ENCODE measurements around the gene DDX31. TPM values are rescaled to one million over a fixed set of nuclear protein-coding genes. Genes with fewer than 3 reads are reported as not detected.

The DDX31 gene
- total RNA-seq, 1 donor: 11.6 TPM

- H3K9me3 ChIP-seq (ENCODE audit: low read depth, low read length): no peaks in the 10 kb centered on the region
- no peak overlapping the region for H3K27ac ChIP-seq (ENCODE audit: low read depth, low read length)
- DNase-seq (ENCODE audit: insufficient read length, low spot score, missing footprints): no peak
- H4K20me1 ChIP-seq (ENCODE audit: insufficient read depth, low read length): peaks cover 3% of the 10 kb centered on the region
- peaks cover 4% of the 10 kb centered on the region for H3K79me2 ChIP-seq (ENCODE audit: insufficient read depth, low read length)
- H3K36me3 ChIP-seq (ENCODE audit: insufficient read depth, low read length): peaks cover 47% of the 10 kb centered on the region
- H3K4me3 ChIP-seq (ENCODE audit: insufficient read depth, low read length): no peak overlapping the region
- H3K4me1 ChIP-seq (ENCODE audit: insufficient read depth, low read length): no peaks in the 10 kb centered on the region
- no peak for TF ChIP-seq CTCF (IDR thresholded peaks at IDR 0.05; ENCODE audit: extremely low read depth, low read depth, low read length)
- no peak overlapping the region for H2AFZ ChIP-seq (ENCODE audit: low read length)
- H3K27me3 ChIP-seq (ENCODE audit: insufficient read depth, low read length): no peaks in the 10 kb centered on the region
- H3K4me2 ChIP-seq (ENCODE audit: insufficient read depth, low read length): no peak overlapping the region
These were observed 20.9 kb upstream of the DDX31 start for GRCh38 chr9:132690696-132691095.

GRCh38 chr9:132683873-132684272 is 14.1 kb upstream of the DDX31 start:
- TF ChIP-seq CTCF (IDR thresholded peaks at IDR 0.05; ENCODE audit: extremely low read depth, low read depth, low read length): no peak
- peak; percentile 1 for DNase-seq (ENCODE audit: insufficient read length, low spot score, missing footprints)
- Histone ChIP-seq H3K4me3 (ENCODE audit: insufficient read depth, low read length) (no peak overlapping the region), H3K27me3 (ENCODE audit: insufficient read depth, low read length) (no peaks in the 10 kb centered on the region), H3K27ac (ENCODE audit: low read depth, low read length) (no peak overlapping the region), H3K4me1 (ENCODE audit: insufficient read depth, low read length) (no peaks in the 10 kb centered on the region), H3K4me2 (ENCODE audit: insufficient read depth, low read length) (no peak overlapping the region), H4K20me1 (ENCODE audit: insufficient read depth, low read length) (peaks cover 25% of the 10 kb centered on the region), H2AFZ (ENCODE audit: low read length) (no peak overlapping the region), H3K36me3 (ENCODE audit: insufficient read depth, low read length) (peaks cover 53% of the 10 kb centered on the region), H3K79me2 (ENCODE audit: insufficient read depth, low read length) (peaks cover 57% of the 10 kb centered on the region), H3K9me3 (ENCODE audit: low read depth, low read length) (no peaks in the 10 kb centered on the region)

GRCh38 chr9:132681561-132681960 is 11.8 kb upstream of the DDX31 start:
- Histone ChIP-seq H3K79me2 (ENCODE audit: insufficient read depth, low read length) (peaks cover 79% of the 10 kb centered on the region), H3K4me2 (ENCODE audit: insufficient read depth, low read length) (no peak overlapping the region), H2AFZ (ENCODE audit: low read length) (no peak overlapping the region), H3K4me1 (ENCODE audit: insufficient read depth, low read length) (no peaks in the 10 kb centered on the region), H3K9me3 (ENCODE audit: low read depth, low read length) (no peaks in the 10 kb centered on the region), H3K4me3 (ENCODE audit: insufficient read depth, low read length) (no peak overlapping the region), H4K20me1 (ENCODE audit: insufficient read depth, low read length) (peaks cover 35% of the 10 kb centered on the region), H3K27ac (ENCODE audit: low read depth, low read length) (no peak overlapping the region), H3K36me3 (ENCODE audit: insufficient read depth, low read length) (peaks cover 48% of the 10 kb centered on the region), H3K27me3 (ENCODE audit: insufficient read depth, low read length) (no peaks in the 10 kb centered on the region)
- no peak for DNase-seq (ENCODE audit: insufficient read length, low spot score, missing footprints)
- no peak for TF ChIP-seq CTCF (IDR thresholded peaks at IDR 0.05; ENCODE audit: extremely low read depth, low read depth, low read length)

- H3K79me2 ChIP-seq (ENCODE audit: insufficient read depth, low read length): peaks cover 88% of the 10 kb centered on the region
- no peak overlapping the region for H3K4me2 ChIP-seq (ENCODE audit: insufficient read depth, low read length)
These were observed 10.3 kb upstream of the DDX31 start for GRCh38 chr9:132679946-132680625.

More at GRCh38 chr9:132679946-132680625, 10.3 kb upstream of the DDX31 start:
- Histone ChIP-seq H3K4me1 (ENCODE audit: insufficient read depth, low read length) (no peaks in the 10 kb centered on the region), H3K36me3 (ENCODE audit: insufficient read depth, low read length) (peaks cover 34% of the 10 kb centered on the region), H3K9me3 (ENCODE audit: low read depth, low read length) (no peaks in the 10 kb centered on the region), H2AFZ (ENCODE audit: low read length) (no peak overlapping the region), H3K27me3 (ENCODE audit: insufficient read depth, low read length) (no peaks in the 10 kb centered on the region), H3K4me3 (ENCODE audit: insufficient read depth, low read length) (no peak overlapping the region), H3K27ac (ENCODE audit: low read depth, low read length) (no peak overlapping the region), H4K20me1 (ENCODE audit: insufficient read depth, low read length) (peaks cover 43% of the 10 kb centered on the region)
- no peak for DNase-seq (ENCODE audit: insufficient read length, low spot score, missing footprints)
- TF ChIP-seq CTCF (IDR thresholded peaks at IDR 0.05; ENCODE audit: extremely low read depth, low read depth, low read length): no peak
